ENCODE results near the gene SFXN4. TPM values are rescaled to one million over a fixed set of nuclear protein-coding genes. Genes with fewer than 3 reads are reported as not detected.
"Not testable (repeated sequence)": the region's sequence is repeated elsewhere in the genome, so short reads cannot be mapped to it uniquely, and the experiment has no call there.

Gene SFXN4
- total RNA-seq, 1 donor from 2014 or later, result 18.3 TPM

DNA sequence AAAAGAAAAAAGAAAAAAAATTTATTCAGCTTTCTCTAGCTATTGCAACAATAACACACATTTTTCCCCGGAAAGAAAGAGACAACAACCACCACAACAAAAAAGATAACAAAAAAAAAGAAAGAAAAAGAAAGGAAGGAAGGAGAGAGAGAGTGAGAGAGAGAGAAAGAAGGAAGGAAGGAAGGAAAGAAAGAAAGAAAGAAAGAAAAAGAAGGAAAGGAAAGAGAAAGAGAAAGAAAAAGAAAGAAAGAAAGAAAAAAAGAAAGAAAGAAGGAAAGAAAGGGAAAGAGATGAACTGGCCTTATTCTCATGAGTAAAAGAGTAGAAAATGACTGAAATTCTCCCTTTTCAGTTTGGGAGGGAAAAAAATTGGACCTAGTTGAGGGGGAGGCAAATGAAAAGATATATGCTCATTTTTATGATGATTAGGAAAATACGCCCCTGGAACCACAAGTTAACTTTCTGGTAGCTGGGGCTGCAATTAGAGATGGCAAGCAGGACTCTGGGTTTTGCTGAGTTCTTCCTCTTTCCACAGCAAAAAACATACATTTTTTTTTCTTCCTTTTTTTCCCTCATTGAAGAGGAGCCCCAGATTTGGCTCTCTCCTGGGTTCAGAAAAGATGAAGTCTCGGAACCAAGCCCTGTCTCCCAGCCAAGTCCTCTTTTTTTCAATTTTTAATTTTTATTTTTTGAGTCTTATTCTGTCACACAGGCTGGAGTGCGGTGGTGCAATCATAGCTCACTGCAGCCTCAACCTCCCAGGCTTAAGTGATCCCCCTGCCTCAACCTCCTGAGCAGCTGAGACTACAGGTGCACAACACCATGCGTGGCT, 25.7 kb upstream of the SFXN4 start:
- no peak for ATAC-seq

DNA sequence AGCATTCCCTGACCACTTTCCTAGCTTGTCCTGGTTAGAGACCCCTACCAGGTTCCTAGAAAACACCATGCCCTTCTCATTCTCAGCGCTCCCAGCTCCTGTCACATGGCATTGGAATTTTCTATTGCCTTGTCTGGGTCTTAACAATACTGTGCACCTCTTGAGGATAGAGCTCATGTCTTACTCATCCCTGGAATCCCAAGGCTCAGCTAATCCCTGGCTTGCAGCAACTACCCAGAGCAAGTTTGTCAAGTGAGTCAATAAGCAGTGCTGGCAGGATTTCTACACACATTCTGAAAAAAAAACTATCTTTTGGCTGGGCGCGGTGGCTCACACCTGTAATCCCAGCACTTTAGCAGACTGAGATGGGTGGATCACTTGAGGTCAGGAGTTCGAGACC, 24.8 kb upstream of the SFXN4 start:
- peak; percentile 96 for ATAC-seq

DNA sequence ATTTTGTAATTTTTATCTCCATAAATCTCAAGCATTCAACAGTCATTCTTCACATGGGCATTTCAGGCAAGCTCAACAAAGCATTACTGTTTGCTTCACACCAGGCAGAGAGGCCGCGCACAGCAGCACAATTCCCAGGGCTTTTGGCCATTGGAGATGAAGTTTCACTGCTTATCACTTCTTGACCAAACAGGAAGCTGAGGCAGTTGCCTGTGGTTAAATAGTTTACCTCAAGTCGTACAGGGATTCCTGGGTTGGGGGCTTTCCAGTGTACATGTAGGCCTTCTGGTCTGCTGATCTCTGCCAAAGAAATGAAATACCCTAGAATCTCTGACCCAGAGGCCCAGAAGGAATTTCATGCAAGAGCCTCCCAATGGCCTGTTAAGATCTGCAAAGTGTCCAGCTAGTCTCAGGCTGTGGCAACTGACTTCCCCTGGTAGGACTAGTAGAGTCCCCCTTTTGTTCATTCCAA, 24.3 kb upstream of the SFXN4 start:
- ATAC-seq, result no peak

DNA sequence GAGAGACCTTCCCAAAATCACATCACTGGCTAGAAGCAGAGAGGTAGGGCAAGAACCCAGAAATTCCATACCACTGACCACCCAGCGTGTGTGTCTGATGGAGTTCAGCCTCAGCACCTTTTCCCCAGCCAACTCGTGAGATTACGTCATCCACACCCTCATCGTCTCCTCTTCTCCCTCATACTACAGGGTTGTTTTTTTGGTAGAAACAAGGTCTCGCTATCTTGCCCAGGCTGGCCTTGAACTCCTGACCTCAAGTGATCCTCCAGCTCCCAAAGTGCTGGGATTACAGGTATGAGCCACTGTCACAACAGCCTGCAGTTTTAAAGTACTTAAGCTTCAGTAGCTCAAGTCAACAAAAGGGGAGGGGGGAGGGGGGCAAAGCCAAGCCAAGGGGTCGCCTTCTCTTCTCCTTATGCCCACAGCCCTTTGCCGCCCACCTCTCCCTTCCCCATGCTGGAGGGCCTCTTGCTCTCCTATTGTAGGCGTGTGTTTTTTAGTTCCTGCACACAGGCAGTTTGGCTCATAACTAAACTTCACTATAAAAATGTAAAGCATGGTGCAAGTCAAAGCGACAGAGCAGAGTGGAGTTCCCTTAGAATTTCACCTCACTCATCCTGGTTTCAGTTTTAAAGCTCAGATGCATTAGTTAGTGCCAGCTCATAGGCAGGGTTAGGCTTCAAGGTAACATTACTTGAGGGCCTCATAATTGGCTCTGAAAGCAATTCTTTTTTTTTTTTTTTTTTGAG, 18.3 kb upstream of the SFXN4 start:
- ATAC-seq, result peak; percentile 41

DNA sequence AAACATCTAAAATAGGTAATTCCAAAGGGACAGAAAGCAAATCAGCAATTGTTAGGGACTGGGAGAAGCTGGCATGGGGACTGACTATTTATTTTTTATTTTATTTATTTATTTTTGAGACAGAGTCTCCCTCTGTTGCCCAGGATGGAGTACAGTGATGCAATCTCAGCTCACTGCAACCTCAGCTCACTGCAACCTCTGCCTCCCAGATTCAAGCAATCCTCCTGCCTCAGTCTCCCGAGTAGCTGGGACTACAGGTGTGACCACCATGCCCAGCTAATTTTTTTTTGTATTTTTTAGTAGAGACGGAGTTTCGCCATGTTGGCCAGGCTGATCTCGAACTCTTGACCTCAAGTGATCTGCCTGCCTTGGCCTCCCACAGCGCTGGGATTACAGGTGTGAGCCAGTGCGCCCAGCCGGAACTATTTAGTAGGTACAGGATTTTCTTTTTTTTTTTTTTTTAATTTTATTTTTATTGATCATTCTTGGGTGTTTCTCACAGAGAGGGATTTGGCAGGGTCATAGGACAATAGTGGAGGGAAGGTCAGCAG, 15.4 kb upstream of the SFXN4 start:
- not testable (repeated sequence) for ATAC-seq

DNA sequence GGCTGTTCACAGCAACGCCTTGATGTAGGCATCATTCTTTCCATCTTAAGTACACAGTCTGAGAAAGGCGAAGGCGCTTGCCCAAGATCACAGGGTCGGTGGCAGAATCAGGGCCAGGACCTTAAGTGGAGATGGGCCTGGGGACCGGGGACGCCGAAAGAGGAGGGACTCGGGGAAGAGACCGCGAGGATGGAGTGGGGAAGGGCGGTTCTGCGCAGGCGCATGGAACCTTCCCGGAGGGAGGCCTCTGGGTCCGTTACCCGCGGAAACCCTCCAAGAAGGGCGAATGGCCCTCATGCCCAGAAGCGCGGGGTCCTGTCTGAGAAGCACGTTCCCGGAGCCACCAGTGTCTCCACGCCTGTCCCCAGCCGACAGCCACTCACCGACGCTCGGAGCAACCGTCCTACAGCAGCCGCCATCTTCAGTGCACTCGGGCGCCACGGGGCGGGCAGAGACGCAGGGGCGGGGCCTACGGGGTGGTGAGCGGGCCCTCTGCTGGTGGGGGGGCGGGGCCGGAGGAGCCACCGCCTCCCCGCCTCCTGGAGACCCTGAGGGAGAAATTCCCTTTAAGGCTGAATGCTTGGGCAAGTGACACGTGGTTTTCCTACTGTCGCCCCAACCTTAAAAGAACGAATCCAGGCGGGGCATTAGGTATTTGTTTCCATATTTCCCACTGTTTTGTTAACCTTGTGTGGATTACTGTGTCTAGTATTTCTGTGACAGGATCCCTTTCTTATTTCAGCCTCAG, 13.0 kb upstream of the SFXN4 start, which contains the start of gene PRDX3:
Gene PRDX3, minus strand, starts transcription at position 441 of the 748 bp plus-strand sequence. Its CDS starts 22 bp downstream, at position 419.
- peak; percentile 94 for ATAC-seq

DNA sequence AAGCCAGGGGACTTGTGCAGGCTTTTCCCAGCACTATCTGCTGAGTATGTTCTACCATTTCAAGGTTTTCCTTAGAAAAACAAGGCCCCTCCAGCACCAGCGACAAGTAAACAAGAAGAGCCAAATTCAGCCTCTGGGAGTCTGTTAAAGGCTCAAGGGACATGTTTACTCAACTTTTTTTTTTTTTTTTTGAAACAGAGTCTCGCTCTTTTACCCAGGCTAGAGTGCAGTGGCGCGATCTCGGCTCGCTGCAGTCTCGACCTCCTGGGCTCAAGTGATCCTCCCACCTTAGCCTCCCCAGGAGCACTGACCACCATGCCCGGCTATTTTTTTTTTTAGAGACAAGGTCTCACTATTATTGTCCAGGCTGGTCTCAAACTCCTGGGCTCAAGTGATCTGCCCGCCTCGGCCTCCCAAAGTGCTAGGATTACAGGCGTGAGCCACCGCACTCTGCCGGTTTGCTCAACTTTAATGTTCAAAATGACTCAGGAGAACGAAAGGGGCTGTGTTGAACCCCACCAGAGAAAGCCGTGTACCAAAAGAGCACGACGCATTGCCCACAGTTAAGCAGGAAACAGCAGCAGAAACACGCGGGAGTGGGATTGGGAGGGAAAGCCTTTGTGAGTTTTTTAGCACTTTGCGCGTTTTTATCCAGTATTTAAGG, 12.3 kb upstream of the SFXN4 start:
- peak; percentile 24 for ATAC-seq

DNA sequence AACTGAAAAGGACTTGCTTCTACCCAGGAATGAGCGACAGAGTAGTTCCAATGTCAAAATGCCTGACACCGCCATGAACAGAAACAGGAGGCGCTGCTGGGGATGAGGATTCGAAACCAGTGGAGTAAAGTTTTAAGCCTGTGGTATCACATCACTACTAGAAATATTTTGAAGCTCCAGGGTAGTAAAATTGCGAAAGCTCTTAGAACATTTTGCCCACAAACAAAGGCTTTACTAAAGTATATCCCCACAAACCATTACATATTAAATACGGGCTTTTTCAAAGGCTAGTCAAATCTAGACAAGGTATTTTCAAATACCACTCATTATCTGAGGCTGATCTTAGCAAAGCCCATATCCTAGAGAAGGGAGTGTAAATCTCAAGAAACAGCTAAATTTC, 10.7 kb upstream of the SFXN4 start:
- no peak for ATAC-seq

DNA sequence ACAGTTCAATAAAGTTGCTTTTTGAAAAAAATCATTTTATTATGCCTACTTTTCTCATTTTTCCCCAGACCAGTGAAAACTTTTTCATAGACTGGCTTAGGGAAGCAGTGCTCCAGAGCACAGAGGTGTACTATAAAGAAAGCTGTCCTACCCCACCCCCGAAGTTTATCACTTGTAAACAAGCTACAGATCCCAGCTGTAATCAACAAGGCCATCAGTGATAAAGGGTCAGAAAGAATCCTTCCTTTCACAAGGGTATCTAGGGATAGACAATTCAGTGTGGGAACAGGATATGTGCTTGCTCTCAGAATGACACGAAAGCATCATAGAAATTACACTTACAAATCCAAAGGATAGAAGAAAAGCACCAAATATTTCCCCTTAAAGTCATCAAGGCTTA, 8.6 kb upstream of the SFXN4 start:
- ATAC-seq, result no peak

DNA sequence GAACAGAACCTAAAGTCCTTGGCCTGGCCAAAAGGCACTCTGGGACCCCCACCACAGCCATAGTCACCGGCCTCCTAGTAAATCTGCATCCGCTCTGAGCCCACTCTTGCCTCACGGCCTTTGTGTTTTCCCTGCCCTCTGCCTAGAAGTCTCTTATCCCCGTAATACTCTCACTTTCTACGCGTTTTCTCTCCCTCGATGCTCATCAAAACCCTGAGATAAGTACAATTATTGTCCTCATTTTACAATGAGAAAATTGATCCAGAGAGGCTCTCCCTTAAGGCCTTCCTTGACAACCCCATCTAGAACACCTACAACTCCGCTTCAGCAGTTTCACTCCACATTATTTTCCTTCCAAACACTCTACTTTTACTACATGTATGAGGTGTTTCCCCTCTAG, 1.5 kb upstream of the SFXN4 start:
- no peak for ATAC-seq

DNA sequence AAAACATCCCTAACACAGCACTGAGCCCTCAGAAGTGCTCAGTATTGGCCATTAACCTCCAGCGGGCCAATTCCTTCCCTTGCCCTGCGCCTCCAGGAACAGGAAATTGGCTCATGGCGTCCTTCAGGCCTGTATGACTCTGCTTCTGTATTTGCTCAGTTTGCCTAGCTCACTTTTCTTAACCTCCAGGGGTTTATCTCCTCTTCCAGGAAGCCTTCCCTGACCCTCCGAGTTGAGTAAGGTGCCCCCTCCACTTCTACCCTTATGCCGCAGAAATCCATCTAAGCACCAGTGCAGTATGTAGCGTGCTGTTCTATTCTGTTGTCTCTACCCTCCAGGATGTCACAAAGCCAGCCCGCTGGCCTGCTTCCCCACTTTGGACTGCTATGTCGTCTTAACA, 1.1 kb upstream of the SFXN4 start:
- ATAC-seq, result no peak

DNA sequence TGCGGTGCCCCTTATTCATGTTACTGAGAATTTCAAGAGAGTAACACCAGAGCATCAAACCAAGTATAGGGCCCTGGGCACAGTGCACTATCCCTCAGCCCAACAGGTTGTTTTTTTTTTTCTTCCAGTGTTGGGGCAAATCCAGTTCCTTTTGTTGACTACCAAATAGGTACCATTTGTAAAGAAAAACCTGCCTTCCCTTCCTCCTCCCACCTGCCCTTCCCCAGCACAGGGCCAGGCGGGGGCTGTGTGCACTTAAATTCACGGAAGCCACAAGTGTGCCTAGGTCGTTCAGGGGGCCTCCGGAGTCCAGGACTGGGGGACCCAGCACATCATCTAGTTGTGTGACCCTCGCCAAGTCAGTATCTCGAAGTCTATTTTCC, 595 bp upstream of the SFXN4 start:
- no peak for ATAC-seq

DNA sequence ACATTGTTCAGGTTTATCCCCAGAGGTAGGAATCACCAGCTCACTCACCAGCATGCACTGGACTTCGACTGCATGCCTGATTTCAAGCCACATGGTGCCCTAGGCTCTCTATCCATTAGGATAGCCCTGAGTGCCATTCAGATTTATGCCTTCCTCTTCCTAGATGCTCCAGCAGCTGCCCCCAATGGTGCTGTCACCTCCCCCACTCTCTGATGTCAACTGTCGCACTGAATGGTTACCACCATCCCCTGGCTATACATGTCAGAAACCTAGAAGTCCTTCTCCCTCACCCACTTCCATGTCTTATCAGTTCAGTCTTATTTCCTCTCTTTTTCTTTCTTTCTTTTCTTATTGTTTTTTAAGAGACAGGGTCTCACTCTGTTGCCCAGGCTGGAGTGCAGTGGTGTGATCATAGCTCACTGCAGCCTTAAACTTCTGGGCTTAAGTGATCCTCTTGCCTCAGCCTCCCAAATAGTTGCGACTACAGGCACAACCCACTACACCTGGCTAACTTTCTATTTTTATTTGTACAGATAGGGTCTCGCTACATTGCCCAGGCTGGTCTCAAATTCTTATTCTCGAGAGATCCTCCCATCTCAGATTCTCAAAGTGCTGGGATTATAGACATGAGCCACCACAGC, 2.9 kb downstream of the SFXN4 start:
- ATAC-seq, result no peak

DNA sequence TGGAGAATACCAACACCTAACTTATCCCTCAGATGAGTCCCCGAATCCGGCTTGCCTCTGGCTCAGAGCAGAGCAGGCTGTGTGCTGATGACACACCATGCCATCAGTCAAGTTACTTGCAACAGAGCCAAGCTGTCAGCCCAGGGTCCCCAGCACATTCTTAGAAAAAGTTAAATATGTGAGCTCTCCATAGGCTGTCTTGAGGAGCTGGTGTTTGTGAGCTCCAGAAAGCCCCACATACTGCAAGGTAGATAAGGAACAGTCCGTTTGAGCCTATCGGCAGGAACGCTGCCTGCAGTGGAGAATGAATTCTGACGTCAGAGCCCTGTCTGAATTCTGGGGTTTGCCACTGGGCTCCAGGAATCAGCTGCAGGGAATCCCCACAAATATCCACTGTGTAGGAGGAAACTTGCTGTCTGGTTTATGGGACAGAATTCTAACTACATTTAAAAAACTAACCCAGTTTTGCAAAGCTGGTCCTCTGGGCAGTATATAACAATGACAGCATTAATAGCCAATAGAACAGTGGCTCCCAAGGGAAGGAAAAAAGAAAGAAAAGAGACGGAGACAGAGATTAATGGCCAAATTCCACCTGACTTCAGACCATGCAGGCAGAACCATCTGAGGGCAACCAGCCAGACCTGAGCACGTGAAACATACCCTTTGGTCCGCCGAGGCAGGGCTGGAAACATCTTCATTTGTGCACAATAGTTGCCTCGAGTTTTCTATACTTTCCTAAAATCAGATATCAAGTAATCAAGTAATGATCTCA, 3.6 kb downstream of the SFXN4 start:
- no peak for ATAC-seq

DNA sequence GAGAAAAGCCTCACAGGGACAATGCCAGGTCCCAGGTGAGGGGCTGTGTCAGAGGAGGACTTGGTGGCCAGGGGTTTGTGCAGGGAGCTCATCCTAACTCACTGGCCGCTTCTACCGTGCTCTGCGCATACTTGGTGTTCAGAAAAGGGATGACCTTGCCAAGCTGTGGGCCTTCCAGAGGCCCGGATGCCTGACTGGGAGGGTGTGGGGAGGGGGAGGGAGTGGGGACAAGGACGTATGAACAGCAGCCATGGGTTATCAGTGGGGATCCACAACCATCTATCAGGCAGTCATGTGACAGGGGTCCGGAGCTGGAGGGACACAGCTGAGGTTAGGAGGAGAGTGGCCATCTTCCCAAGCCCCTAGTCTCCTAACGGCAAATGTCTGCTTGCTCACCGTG, 6.2 kb downstream of the SFXN4 start:
- no peak for ATAC-seq

DNA sequence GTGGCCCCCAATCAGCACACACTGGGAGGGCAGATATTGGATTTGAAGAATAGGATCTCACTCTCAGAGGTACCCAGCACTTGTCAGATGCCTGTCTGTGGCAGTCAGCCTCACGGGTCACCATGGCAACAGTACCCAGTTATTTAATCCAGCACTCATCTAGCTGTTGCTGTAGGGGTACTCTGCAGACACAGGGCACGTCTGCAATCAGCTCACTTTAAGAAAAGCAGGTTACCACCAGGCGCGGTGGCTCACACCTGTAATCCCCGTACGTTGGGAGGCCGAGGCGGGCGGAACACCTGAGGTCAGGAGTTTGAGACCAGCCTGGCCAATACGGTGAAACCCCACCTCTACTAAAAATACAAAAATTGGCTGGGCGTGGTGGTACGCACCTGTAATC, 11.9 kb downstream of the SFXN4 start:
- no peak for ATAC-seq

DNA sequence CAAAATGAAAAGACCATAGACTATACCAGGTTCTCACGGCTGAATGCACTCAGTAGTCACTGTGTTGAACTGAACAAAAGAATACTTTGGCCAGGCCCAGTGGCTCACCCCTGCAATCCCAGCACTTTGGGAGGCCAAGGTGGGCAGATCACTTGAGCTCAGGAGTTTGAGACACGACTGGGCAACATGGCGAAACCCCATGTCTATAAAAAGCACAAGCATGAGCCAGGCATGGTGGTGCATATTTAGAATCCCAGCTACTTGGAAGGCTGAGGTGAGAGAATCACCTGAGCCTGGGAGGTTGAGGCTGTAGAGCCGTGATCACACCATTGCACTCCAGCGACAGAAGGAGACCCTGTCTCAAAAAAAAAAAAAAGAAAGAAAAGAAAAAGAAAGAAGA, 12.5 kb downstream of the SFXN4 start:
- ATAC-seq, result no peak

DNA sequence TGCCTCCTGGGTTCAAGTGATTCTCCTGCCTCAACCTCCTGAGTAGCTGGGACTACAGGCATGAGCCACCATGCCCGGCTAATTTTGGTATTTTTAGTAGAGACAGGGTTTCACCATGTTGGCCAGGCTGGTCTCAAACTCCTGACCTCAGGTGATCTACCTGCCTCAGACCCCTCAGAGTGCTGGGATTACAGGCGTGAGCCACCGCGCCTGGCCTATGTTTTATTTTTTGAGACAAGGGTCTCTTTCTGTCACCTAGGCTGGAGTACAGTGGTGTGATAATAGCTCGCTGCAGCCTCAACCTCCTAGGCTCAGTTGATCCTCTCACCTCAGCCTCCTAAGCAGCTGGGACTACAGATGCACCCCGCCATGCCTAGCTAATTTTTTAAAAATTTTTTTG, 13.9 kb downstream of the SFXN4 start:
- ATAC-seq, result not testable (repeated sequence)

DNA sequence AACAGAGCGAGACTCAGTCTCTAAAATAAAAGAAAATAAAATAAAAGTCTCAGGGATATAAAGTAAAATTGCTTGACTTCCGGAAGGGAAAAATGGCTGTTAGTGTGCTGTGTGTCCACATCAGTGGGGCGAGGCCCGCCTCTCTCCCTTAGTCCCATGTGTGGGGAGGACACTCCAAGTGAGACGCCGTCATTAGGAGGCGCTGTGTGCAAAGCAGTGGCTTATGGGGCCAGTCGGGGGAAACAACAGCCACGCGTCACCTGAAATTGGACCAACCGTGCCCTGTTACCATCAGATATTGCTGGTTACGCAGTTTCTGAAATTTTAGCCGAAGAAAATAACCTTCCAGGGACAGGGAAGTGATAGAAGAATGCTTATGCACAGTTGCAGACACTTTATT, 15.8 kb downstream of the SFXN4 start:
- ATAC-seq, result no peak

DNA sequence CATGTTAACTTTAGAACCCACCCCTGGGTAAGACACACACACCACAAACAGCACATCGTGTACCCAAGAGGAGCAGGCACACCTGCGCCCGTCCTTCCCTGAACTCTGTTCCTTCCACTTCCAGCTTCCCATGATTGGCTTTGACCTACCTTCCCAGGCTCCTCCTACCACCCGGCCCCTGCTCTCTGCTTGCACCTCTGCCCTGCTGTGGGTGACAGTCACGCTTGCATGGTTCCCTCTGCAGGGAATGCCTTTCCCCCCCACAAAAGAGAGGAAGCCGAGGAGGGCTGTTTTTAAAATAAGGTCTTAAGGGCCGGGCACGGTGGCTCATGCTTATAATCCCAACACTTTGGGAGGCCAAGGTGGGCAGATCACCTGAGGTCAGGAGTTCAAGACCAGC, 16.4 kb downstream of the SFXN4 start:
- no peak for ATAC-seq

DNA sequence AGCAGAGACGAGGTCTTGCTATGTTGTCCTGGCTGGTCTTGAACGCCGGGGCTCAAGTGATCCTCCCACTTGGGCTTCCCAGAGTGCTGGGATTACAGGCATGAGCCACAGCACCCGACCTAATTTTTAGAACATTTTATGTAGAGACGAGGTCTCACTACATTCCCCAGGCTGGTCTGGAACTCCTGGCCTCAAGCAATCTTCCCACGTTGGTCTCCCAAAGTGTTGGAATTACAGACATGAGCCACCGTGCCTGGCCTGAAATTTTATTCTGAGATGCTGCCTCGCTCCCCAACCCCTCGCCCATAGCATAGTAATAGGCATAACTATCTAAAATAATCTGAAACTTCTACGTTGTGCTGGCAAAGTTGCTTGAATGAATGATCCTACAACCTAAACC, 21.9 kb downstream of the SFXN4 start:
- no peak for ATAC-seq

Data from esophagus mucosa (tissue), 1 donor.